AG10803 (cell line): Measurements from ENCODE around the gene ST7L.

ENCODE experiments used
- DNase-seq: peaks from one replicate; pipeline ENCODE4 v3.0.0; 2010; ENCODE audit warnings: low read depth
- H3K4me3 ChIP-seq: 2 replicates; pipeline ENCODE4 v1.5.1; 2011; ENCODE audit warnings: mild to moderate bottlenecking, low read length, control low read depth
- TF ChIP-seq, protein P1 (sequence below): conservative IDR thresholded peaks from 2 replicates; pipeline ENCODE4 v1.5.1; 2011; ENCODE audit warnings: mild to moderate bottlenecking, low read length, control low read depth, inconsistent platforms

ST7L gene

DNA sequence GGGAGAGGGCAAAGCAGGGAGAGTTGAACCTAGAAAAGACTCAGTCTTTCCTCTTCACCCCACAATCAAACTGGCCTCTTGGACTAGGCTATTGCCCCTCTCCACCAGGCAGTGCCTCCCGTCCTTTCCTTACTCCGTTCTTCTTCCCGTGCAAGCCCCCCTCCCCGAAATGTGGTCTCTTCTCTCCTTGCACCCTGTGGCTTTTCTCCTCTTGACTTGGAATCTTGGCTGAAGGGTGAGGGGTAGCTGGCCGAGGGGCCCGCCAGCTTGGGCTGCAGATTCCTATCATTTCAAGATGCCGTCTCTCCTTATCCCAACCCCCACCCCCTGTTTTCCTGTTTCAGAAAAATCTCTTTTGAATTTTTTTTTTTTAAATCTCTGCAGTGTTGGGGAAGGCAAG, 108.6 kb downstream of the ST7L start:
- DNase-seq, result no peak
- H3K4me3 ChIP-seq, result no peak overlapping the region
- TF ChIP-seq, protein P1, sequence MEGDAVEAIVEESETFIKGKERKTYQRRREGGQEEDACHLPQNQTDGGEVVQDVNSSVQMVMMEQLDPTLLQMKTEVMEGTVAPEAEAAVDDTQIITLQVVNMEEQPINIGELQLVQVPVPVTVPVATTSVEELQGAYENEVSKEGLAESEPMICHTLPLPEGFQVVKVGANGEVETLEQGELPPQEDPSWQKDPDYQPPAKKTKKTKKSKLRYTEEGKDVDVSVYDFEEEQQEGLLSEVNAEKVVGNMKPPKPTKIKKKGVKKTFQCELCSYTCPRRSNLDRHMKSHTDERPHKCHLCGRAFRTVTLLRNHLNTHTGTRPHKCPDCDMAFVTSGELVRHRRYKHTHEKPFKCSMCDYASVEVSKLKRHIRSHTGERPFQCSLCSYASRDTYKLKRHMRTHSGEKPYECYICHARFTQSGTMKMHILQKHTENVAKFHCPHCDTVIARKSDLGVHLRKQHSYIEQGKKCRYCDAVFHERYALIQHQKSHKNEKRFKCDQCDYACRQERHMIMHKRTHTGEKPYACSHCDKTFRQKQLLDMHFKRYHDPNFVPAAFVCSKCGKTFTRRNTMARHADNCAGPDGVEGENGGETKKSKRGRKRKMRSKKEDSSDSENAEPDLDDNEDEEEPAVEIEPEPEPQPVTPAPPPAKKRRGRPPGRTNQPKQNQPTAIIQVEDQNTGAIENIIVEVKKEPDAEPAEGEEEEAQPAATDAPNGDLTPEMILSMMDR, result no peak

DNA sequence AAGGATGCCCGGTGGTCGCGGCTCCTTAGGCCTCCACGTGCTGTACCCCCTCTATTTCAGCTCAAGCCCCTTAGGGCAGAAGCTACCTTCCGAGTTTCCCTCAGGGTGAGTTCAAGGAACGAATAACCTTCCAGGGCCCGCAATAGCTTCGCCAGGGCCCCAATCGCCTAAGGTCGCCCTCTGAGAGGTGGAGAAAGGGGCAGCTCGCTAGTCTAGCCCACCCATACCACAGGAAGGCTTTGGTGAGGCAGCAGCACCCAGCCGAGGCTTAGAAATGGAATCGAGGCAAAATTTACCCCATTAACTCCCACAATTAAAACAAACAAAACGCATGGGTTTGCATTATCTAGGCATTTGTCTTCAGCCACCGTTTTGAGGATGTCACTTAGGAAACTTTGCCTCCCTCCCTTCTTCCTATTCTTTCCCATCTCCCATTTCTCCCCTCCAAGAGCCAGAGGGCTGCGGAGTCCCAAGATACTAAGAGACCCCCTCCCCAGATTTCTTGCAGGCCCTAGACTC, 109.2 kb downstream of the ST7L start:
- no peak for DNase-seq
- H3K4me3 ChIP-seq, result no peak overlapping the region
- TF ChIP-seq, protein P1, result no peak

DNA sequence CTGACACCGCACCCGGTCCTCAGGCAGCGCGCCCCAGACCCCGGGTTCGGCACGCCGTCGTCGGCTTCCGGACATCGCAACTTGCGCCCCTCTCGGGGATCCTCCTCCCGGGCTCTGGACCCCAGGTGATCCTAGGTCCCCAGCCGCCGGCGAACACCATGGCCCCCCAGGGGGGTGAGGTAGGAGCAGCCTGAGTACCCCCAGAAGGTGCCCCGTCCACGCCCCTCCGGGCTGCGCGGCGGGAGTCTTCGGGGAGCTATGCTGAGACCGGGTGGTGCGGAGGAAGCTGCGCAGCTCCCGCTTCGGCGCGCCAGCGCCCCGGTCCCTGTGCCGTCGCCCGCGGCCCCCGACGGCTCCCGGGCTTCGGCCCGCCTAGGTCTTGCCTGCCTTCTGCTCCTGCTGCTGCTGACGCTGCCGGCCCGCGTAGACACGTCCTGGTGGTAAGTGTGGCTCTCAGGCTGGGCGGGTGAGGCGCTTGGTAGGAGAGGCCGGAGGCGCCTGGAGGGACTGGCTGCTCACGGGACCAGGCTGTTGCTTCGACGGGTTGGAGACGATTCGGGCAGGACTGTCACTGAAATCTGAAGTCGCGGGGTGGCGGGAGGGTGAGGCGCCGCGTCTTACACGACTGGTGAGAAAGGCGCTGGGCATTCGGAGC, 109.8 kb downstream of the ST7L start:
- DNase-seq, result no peak
- peak overlapping the region; percentile 58 for H3K4me3 ChIP-seq
- TF ChIP-seq, protein P1, result no peak

DNA sequence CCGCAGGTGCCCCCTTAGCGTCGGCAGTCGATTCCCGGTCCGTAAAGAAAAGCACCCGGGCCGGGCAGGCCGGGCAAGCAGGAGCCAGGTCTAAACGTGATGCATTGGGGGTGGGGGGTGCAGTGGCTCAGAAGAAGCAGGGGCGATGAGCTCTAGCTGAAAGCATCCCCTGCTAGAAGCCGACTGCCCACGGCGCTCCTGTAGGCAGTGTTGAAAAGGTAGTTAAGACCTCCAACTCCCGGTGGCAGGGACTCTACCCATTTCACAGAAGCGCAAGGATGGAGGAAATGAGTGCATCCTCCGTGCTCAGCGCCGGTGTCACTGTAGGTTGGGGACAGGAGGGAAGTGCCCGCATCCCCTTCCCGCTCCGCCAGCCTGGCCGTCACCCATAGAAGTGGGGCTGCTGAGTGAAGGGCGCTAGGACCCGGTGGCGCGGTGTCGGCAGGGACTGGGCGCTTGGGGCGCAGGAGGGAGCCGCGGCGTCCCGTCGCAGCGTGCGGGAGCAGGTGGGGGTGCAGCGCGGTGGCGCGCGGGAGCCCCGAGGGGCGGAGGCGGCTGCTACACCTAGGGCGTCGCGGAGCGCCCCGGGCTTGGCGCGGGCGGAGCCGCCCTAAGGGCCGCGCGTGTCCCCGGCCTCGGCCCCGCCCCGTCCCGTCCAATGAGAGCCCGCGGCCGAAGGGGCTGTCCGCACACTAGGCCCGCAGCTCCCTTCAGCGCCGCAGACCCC, 110.5 kb downstream of the ST7L start, which contains the start of gene WNT2B:
Gene WNT2B (plus strand): TSS at position 688 of the 727 bp plus-strand sequence. CDS start 298 bp downstream, outside the sequence.
- DNase-seq, result no peak
- peak within 1 kb of the TSS; percentile 58 for H3K4me3 ChIP-seq
- TF ChIP-seq, protein P1, result no peak

DNA sequence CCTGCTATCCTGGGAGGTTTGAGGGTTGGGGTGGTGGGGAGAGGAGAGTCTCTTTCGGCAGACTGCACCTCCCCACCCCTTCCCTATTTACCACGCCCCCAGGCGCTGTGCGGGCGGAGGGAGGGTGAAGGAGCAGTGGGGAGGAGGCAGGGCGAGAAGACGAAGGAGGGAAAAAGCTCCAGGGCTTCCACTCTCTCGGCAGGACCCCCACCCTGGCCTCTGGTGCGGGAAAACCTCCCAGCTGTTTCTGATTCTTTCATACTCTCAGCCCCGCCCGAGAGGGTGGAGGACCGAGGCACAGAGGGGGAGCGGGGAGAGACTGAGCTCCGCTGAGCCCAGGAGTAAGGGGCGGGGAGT, 111.0 kb downstream of the ST7L start:
- peak overlapping the region; percentile 58 for H3K4me3 ChIP-seq
- no peak for DNase-seq
- TF ChIP-seq, protein P1, result no peak

DNA sequence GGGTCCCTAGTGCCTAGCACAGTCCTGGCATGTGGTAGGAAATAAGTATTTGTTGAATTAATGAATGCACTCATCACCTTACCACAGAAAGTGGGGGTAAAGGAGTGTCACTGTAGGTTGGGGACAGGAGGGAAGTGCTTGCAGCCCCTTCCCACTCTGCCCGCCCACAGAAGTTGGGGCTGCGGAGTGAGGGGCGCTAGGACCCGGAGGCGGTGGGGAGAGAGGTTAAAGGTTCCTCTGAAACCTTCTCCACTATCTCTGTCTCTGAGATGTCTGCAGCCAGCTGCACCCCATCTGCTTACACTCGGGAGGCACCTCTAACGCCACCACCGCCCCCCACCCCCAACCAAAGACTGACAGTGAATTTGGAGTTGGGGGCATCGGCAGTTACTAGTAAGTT, 111.6 kb downstream of the ST7L start:
- TF ChIP-seq, protein P1, result no peak
- no peak for DNase-seq
- no peak overlapping the region for H3K4me3 ChIP-seq

DNA sequence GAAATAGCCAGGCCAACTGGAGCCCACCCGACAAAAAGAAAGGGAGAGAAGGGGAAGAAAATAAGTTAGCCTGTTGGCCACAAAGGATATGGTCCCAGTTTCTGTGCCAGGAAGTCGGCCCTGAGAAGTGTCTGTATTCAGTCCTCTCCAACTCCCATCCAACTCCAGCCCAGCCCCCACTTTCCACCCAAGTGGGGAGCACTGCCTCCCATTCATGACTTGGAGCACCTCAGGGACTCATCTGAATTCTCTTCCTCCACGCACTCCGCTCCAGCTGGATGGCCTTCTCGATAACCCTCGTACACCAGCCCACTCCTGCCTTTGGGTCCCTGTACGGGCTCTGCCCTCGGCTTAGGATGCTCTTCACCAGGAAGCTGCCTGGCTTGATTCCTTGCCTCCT, 112.2 kb downstream of the ST7L start:
- TF ChIP-seq, protein P1, result no peak
- no peak overlapping the region for H3K4me3 ChIP-seq
- no peak for DNase-seq
